ENCODE data around the gene C1orf21. TPM values are rescaled to one million over a fixed set of nuclear protein-coding genes. Genes with fewer than 3 reads are reported as not detected.

C1orf21 gene
- total and polyA plus RNA-seq, 2 donors (not counting 3 experiments of a cell fraction or from before 2014, with no cell fraction given), result 0.79 to 8.5 TPM

DNA sequence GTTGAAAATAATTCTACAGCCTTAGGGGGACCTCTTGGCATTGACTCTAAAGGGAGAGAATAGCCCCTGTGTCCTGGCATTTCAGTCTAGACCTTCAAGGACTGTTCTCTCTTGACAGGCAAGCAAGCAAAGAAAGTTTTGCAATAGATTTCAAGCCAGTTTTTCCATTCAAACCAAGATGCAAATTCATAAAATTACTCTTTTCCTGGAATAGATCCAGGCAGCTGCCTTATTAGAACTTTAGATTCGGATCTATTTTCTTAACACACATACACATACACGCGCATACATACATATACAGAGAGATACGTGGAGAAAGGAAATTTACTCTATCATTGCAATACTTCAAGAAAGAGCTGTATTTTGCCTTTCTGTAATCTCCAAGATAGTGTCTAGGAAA is 238.4 kb downstream of the C1orf21 start:
- no TSS peak for BruUV-seq (replicated peaks)
- TF ChIP-seq, protein P1, sequence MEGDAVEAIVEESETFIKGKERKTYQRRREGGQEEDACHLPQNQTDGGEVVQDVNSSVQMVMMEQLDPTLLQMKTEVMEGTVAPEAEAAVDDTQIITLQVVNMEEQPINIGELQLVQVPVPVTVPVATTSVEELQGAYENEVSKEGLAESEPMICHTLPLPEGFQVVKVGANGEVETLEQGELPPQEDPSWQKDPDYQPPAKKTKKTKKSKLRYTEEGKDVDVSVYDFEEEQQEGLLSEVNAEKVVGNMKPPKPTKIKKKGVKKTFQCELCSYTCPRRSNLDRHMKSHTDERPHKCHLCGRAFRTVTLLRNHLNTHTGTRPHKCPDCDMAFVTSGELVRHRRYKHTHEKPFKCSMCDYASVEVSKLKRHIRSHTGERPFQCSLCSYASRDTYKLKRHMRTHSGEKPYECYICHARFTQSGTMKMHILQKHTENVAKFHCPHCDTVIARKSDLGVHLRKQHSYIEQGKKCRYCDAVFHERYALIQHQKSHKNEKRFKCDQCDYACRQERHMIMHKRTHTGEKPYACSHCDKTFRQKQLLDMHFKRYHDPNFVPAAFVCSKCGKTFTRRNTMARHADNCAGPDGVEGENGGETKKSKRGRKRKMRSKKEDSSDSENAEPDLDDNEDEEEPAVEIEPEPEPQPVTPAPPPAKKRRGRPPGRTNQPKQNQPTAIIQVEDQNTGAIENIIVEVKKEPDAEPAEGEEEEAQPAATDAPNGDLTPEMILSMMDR (IDR thresholded peaks at IDR 0.05; ENCODE audit: extremely low read depth in 1 of 2, insufficient read depth in 1 of 2, low read depth in 1 of 2, low read length in 2 of 2), result no peak
- TF ChIP-seq, protein P2, sequence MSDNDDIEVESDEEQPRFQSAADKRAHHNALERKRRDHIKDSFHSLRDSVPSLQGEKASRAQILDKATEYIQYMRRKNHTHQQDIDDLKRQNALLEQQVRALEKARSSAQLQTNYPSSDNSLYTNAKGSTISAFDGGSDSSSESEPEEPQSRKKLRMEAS (IDR thresholded peaks at IDR 0.05; ENCODE audit: insufficient read depth, insufficient read length), result no peak
- TF ChIP-seq FOS (IDR thresholded peaks at IDR 0.05; ENCODE audit: borderline replicate concordance, insufficient read depth, low read length) (no peak), MYC (IDR thresholded peaks at IDR 0.05; ENCODE audit: low read depth, low read length) (no peak), GATA2 (IDR thresholded peaks at IDR 0.05; ENCODE audit: insufficient read depth, insufficient read length, low read depth, low read length) (no peak), POLR2AphosphoS5 (IDR thresholded peaks at IDR 0.05; ENCODE audit: insufficient read depth, low read depth, low read length) (no peak), EZH2 (IDR thresholded peaks at IDR 0.05; ENCODE audit: borderline replicate concordance, low read depth, low read length, severe bottlenecking) (no peak), JUN (IDR thresholded peaks at IDR 0.05; ENCODE audit: borderline replicate concordance, insufficient read depth, insufficient read length, low read depth) (no peak), POLR2A (IDR thresholded peaks at IDR 0.05; ENCODE audit: low read depth, low read length) (no peak)
- no peak for DNase-seq (ENCODE audit: low read depth, low spot score)
- Histone ChIP-seq H3K27me3 (ENCODE audit: control insufficient read depth in 2 of 2, insufficient read depth in 2 of 2, low read length in 2 of 2) (no peaks in the 10 kb centered on the region), H3K36me3 (ENCODE audit: control insufficient read depth in 2 of 2, extremely low read depth in 1 of 2, insufficient read depth in 2 of 2, low read length in 2 of 2) (no peaks in the 10 kb centered on the region), H3K9ac (replicated peaks; ENCODE audit: extremely low read depth, insufficient read depth, low read length) (no peak overlapping the region), H3K4me1 (ENCODE audit: control insufficient read depth, extremely low read depth, insufficient read depth, low read length) (no peaks in the 10 kb centered on the region), H3K4me3 (replicated peaks in 1 of 3; ENCODE audit: insufficient read depth in 1 of 3, low read depth in 1 of 3, low read length in 3 of 3) (no peak overlapping the region), H3K27ac (ENCODE audit: insufficient read depth, low read depth, low read length) (no peak overlapping the region), H4K20me1 (replicated peaks; ENCODE audit: control insufficient read depth, extremely low read depth, insufficient read depth, low read length) (no peaks in the 10 kb centered on the region), H3K4me2 (ENCODE audit: insufficient read depth, low read length) (no peak overlapping the region), H3K9me1 (replicated peaks; ENCODE audit: control insufficient read depth, extremely low read depth, insufficient read depth, low read length) (no peaks in the 10 kb centered on the region), H2AFZ (ENCODE audit: low read depth, low read length) (no peak overlapping the region), H3K9me3 (replicated peaks; ENCODE audit: control insufficient read depth, insufficient read depth, low read length) (no peaks in the 10 kb centered on the region), H3K79me2 (ENCODE audit: control insufficient read depth, insufficient read depth, low read length) (no peaks in the 10 kb centered on the region)
- dilution Hi-C loops (cut with MboI; ENCODE audit: extremely low pct_ligation_motif_present, low sequenced_read_pairs), result no loop called here
- intact Hi-C loops (cut with micrococcal nuclease), result no loop called here
- no peak for FAIRE-seq
- ChIA-PET POLR2A (no interaction called here), CTCF (no interaction called here)
